ENCODE measurements around the gene ARHGAP15.

GRCh38 chr2:143169105-143169504, 39.9 kb downstream of the ARHGAP15 start:
- no peak for TF ChIP-seq POLR2AphosphoS5 (IDR thresholded peaks at IDR 0.05)
- TF ChIP-seq, protein P1, sequence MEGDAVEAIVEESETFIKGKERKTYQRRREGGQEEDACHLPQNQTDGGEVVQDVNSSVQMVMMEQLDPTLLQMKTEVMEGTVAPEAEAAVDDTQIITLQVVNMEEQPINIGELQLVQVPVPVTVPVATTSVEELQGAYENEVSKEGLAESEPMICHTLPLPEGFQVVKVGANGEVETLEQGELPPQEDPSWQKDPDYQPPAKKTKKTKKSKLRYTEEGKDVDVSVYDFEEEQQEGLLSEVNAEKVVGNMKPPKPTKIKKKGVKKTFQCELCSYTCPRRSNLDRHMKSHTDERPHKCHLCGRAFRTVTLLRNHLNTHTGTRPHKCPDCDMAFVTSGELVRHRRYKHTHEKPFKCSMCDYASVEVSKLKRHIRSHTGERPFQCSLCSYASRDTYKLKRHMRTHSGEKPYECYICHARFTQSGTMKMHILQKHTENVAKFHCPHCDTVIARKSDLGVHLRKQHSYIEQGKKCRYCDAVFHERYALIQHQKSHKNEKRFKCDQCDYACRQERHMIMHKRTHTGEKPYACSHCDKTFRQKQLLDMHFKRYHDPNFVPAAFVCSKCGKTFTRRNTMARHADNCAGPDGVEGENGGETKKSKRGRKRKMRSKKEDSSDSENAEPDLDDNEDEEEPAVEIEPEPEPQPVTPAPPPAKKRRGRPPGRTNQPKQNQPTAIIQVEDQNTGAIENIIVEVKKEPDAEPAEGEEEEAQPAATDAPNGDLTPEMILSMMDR (IDR thresholded peaks at IDR 0.05) = no peak
